OCI-LY1 (cell line): ENCODE data around the gene LPO.

Experiments
- H2AFZ ChIP-seq: fragments of 200-600 bp; sonication (generic), shearing (Covaris generic); 2 replicates; pipeline ENCODE4 v1.6.0; 2014; ENCODE audit warnings: antibody characterized with exemption, mild to moderate bottlenecking, low read length
- H3F3A ChIP-seq: fragments of 200-600 bp; sonication (generic), shearing (Covaris generic); 2 replicates; pipeline ENCODE4 v1.6.0; 2014; ENCODE audit warnings: mild to moderate bottlenecking, antibody characterized with exemption, low read length, moderate library complexity; ENCODE audit not compliant: insufficient read depth
- H3K27ac ChIP-seq: fragments of 200-600 bp; sonication (generic); 2 replicates; pipeline ENCODE4 v1.5.1; 2014; ENCODE audit warnings: low read length, mixed run types, mild to moderate bottlenecking, low read depth; ENCODE audit not compliant: poor library complexity, severe bottlenecking
- H3K27me3 ChIP-seq: fragments of 200-600 bp; sonication (generic); 2 replicates; pipeline ENCODE4 v1.6.0; 2014; ENCODE audit warnings: antibody characterized with exemption, mild to moderate bottlenecking, low read length, moderate library complexity; ENCODE audit not compliant: insufficient read depth
- H3K36me3 ChIP-seq: fragments of 200-600 bp; sonication (generic); 2 replicates; pipeline ENCODE4 v1.6.1; 2014; ENCODE audit warnings: mild to moderate bottlenecking, antibody characterized with exemption, low read length, moderate library complexity, mixed read lengths; ENCODE audit not compliant: insufficient read depth
- H3K4me1 ChIP-seq: fragments of 200-600 bp; sonication (generic); 2 replicates; pipeline ENCODE4 v1.5.1; 2014; ENCODE audit warnings: mild to moderate bottlenecking, low read length, moderate library complexity; ENCODE audit not compliant: insufficient read depth, severe bottlenecking
- H3K4me2 ChIP-seq: fragments of 200-600 bp; sonication (generic), shearing (Covaris generic); 2 replicates; pipeline ENCODE4 v1.6.1; 2014; ENCODE audit warnings: low read length
- H3K4me3 ChIP-seq: fragments of 200-600 bp; sonication (generic); 2 replicates; pipeline ENCODE4 v1.5.1; 2014; ENCODE audit warnings: low read length, low read depth, mild to moderate bottlenecking, mixed read lengths; ENCODE audit not compliant: poor library complexity, severe bottlenecking
- H3K79me2 ChIP-seq: fragments of 200-600 bp; shearing (Covaris generic); 2 replicates; pipeline ENCODE4 v1.6.1; 2016; ENCODE audit warnings: mixed run types, low read length, mixed read lengths; ENCODE audit not compliant: insufficient read depth
- H3K9ac ChIP-seq: fragments of 200-600 bp; sonication (generic), shearing (Covaris generic); 2 replicates; pipeline ENCODE4 v1.6.1; 2014; ENCODE audit warnings: mild to moderate bottlenecking, low read length, mixed read lengths
- H3K9me2 ChIP-seq: fragments of 200-600 bp; sonication (generic), shearing (Covaris generic); 2 replicates; pipeline ENCODE4 v1.6.1; 2014; ENCODE audit warnings: low read depth, mild to moderate bottlenecking, low read length, mixed read lengths
- H3K9me3 ChIP-seq: fragments of 200-600 bp; shearing (Covaris generic); 2 replicates; pipeline ENCODE4 v1.6.1; 2014; ENCODE audit warnings: low read length, mixed read lengths
- H4K20me1 ChIP-seq: fragments of 200-600 bp; sonication (generic), shearing (Covaris generic); 2 replicates; pipeline ENCODE4 v1.6.0; 2016; ENCODE audit warnings: mild to moderate bottlenecking, low read length; ENCODE audit not compliant: insufficient read depth
- CTCF ChIP-seq: fragments of 200-600 bp; sonication (generic), shearing (Covaris generic); IDR thresholded peaks from 2 replicates; pipeline ENCODE4 v1.5.1; 2017; ENCODE audit warnings: mild to moderate bottlenecking, antibody characterized with exemption, low read length, moderate library complexity, mixed read lengths
- EZH2 ChIP-seq: fragments of 200-600 bp; sonication (generic), shearing (Covaris generic); IDR thresholded peaks from 2 replicates; pipeline ENCODE4 v1.8.0; 2017; ENCODE audit warnings: borderline replicate concordance, mixed run types, mild to moderate bottlenecking, antibody characterized with exemption, low read length, moderate library complexity, mixed read lengths

Gene LPO

DNA sequence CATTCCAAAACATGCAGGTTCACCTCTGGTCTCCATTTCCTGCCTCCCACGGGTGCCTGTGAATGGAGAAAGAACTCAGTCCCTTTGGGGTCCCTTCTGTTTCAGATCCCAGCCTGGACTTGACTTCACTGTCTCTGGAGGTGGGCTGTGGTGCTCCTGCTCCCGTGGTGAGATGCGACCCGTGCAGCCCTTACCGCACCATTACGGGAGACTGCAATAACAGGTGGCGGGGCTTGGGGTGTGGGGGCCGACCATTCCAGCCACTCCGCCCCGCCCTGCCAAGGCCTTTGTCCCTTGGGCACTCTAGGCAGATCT lies 10.5 kb downstream of the LPO start:
- H3K9ac ChIP-seq: no peak overlapping the region
- H2AFZ ChIP-seq: no peak overlapping the region
- H3K4me1 ChIP-seq: peaks cover 4% of the 10 kb centered on the region
- no peaks in the 10 kb centered on the region for H3K9me2 ChIP-seq
- no peak overlapping the region for H3K4me3 ChIP-seq
- H3K27ac ChIP-seq: no peak overlapping the region
- H3K9me3 ChIP-seq: no peaks in the 10 kb centered on the region
- H3K27me3 ChIP-seq: peaks cover 6% of the 10 kb centered on the region; the same call in 1 of the 2 replicates
- H3F3A ChIP-seq: no peaks in the 10 kb centered on the region
- H3K36me3 ChIP-seq: no peaks in the 10 kb centered on the region
- H3K4me2 ChIP-seq: no peak overlapping the region
- no peaks in the 10 kb centered on the region for H4K20me1 ChIP-seq
- TF ChIP-seq EZH2 (no peak), CTCF (no peak)
- H3K79me2 ChIP-seq: no peaks in the 10 kb centered on the region

GRCh38 chr17:58249270-58250133 lies 11.1 kb downstream of the LPO start:
- no peaks in the 10 kb centered on the region for H3K79me2 ChIP-seq
- no peak overlapping the region for H3K27ac ChIP-seq
- H3F3A ChIP-seq: no peaks in the 10 kb centered on the region
- peaks cover 4% of the 10 kb centered on the region for H3K4me1 ChIP-seq
- no peak overlapping the region for H3K9ac ChIP-seq
- no peak overlapping the region for H3K4me3 ChIP-seq
- no peak for TF ChIP-seq EZH2
- peak; percentile 71 for TF ChIP-seq CTCF
- H3K36me3 ChIP-seq: no peaks in the 10 kb centered on the region
- no peaks in the 10 kb centered on the region for H4K20me1 ChIP-seq
- no peaks in the 10 kb centered on the region for H3K9me3 ChIP-seq
- H3K4me2 ChIP-seq: peak overlapping the region; percentile 41; the same call in 1 of the 2 replicates
- no peaks in the 10 kb centered on the region for H3K9me2 ChIP-seq
- peak overlapping the region; percentile 63 for H2AFZ ChIP-seq
- peaks cover 6% of the 10 kb centered on the region; the same call in 1 of the 2 replicates for H3K27me3 ChIP-seq

- Histone ChIP-seq H3K9me3 (no peaks in the 10 kb centered on the region), H3K36me3 (no peaks in the 10 kb centered on the region), H3K27ac (no peak overlapping the region), H3K9me2 (no peaks in the 10 kb centered on the region), H3K4me2 (no peak overlapping the region), H3K79me2 (no peaks in the 10 kb centered on the region), H3F3A (no peaks in the 10 kb centered on the region), H3K4me1 (peaks cover 4% of the 10 kb centered on the region), H3K4me3 (no peak overlapping the region), H3K9ac (no peak overlapping the region), H2AFZ (peak overlapping the region; percentile 63; the same call in 1 of the 2 replicates), H3K27me3 (peaks cover 6% of the 10 kb centered on the region; the same call in 1 of the 2 replicates), H4K20me1 (no peaks in the 10 kb centered on the region)
- no peak for TF ChIP-seq CTCF
- no peak for TF ChIP-seq EZH2
Measured at GRCh38 chr17:58250344-58251011, 12.1 kb downstream of the LPO start.
